Hippocampal formation (tissue), 2 donors: ENCODE results near the gene JADE2.

ENCODE experiments used
- DNase-seq, 2 donors: peaks; one replicate each; lab custom pipeline; 2025; lab: John Stamatoyannopoulos, UW

JADE2 gene

DNA sequence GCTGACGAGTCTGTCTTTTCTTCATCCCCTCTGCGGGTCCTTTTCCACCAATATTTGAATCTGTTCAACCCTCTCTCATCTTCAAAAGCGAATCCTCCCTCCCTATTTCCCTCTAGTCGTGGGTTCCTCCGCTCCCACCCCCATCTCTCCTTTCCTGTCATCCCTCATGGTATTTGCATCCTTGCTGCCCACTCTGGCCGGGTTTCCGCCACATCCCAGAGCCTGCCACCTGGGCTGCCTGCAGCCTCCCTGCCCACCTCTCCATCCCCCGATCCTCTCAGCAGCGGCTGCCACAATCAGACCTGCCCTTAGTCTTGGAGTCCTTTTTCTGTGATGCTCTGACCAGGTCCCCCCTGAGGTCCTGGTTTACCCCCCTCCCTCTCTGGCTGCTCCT, 44.9 kb downstream of the JADE2 start:
- no peak for DNase-seq

DNA sequence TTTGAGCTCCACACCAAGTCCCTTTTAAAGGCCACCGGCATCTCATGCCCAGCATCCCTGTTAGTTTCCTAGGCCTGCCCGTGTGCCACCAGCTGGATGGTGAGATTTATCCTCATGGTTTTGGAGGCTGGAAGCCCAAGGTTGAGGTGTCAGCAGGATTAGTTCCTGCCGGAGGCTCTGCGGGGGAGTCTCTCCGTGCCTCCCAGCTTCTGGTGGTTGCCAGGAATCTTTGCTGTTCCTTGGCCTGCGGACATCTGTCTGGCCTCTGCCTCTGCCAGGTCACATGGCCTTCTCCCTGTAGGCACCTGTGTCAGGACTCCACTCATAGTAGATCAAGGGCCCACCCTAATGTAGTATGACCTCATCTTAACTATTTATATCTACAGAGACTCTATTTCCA, 45.4 kb downstream of the JADE2 start:
- no peak for DNase-seq

DNA sequence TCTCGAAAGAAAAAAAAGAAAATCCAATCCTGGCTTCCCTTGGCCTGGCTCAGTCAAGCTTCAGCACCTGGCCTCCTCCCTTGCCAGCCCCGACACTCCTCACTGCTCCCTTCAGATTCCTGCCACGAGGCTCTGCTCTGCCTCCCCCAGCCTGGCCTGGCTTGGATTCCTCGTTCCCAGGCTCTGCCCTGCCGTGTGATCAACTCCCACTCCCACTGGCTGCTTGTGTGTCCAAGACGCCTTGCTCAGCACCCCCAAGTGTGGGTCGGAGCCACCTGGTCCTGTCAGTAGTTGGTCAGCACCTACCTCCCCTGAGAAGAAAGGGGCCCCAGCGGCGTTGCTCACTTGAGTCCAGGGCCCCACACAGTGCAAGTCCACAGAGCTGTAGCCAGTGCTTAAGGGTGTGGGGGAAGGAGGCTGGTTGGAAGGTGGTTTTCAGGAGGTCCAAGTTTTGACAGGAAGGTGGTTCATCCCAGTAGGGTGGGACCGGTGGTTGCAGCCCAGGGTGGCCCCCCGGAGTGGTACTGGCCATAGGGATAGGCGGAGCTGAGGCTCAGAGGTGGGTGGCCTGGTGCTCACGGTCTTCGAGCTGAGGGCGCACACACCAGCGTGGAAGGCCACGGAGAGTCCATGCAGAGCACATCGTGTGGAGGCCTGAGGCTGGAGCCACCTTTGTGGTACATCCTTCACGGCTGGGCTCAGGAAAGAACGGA, 46.4 kb downstream of the JADE2 start:
- DNase-seq = no peak

DNA sequence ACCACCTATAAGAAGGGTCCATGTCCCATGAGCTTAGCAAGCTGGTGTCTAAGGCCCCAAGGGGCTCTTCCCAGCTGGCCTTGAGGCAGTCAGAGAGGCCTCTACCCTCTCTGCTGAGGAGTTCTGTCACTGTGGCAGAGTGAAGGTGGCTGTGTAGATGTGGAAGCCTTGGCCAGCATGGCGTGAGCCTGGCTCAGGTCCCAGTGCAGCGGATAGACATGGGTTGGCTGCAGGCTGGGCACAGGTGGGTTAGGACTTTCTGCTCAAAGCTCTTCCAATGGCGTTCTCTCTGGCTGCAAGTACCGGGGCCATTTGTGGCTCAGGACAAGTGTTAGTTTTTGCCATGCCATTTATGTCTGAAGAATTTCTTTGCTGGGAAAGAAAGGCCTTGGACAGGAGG, 47.3 kb downstream of the JADE2 start:
- DNase-seq = no peak

DNA sequence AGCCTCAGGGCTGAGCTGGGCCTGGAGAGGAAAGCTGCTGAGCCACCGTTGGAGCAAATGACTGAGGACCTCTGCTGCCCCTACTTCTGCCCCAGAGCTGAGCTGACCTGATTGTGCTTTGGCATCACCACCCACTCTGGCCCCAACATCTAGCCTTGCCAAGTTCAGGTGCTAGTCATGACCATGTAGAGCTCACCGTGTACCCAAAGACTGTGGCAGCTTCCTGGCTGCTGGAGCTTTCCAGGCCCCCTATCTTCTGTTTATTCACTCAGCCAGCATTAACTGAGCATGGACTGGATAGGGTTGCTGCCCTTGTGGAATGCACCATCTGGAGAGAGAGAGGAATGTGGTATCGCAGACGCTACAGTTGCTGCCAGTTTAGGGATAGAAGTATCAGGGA, 49.1 kb downstream of the JADE2 start:
- DNase-seq = no peak

DNA sequence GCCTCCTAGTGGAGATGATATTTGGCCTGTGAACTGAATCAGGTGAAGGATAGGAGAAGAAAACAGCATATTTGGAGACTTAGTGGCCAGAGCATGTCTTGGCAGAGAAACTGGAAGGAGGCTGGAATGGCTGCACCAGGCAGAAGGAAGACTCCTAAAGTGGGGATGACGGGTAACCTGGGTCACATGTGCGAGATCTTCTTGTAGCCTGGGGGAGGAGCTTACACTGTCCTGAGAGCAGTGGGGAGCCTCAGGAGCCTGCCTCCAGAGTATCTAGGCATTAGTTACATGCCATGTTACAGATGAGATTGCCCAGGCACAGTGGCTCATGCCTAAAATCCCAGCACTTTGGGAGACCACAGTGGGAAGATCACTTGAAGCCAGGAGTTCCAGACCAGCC, 49.8 kb downstream of the JADE2 start:
- DNase-seq = no peak

DNA sequence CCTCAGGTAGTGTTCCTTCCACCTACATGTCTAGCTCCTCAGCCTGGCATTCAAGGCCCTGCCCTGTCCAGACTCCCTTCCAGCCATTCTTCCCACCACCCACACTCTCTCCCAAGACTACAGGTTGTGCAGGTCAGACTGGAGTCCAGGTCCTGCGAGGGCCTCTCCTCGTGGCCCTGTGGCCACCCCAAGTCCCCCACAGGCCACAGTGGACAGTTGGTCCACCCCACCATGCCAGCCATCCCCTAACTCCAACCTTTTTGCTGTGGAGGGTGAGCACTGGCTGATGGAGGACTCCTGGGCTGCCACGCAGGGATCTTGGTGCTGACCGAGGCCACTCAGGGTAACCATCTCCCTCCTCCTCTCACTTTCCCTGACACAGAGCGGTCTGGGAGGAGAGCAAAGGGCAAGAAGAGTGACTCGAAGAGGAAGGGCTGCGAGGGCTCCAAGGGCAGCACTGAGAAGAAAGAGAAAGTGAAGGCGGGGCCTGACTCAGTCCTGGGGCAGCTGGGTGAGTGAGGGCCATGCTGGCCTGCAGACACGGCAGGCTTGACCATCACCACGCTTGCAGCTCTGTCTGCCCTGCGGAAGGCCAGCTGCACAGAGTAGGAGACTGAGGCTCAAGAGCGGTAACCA, 51.0 kb downstream of the JADE2 start:
- DNase-seq = no peak

DNA sequence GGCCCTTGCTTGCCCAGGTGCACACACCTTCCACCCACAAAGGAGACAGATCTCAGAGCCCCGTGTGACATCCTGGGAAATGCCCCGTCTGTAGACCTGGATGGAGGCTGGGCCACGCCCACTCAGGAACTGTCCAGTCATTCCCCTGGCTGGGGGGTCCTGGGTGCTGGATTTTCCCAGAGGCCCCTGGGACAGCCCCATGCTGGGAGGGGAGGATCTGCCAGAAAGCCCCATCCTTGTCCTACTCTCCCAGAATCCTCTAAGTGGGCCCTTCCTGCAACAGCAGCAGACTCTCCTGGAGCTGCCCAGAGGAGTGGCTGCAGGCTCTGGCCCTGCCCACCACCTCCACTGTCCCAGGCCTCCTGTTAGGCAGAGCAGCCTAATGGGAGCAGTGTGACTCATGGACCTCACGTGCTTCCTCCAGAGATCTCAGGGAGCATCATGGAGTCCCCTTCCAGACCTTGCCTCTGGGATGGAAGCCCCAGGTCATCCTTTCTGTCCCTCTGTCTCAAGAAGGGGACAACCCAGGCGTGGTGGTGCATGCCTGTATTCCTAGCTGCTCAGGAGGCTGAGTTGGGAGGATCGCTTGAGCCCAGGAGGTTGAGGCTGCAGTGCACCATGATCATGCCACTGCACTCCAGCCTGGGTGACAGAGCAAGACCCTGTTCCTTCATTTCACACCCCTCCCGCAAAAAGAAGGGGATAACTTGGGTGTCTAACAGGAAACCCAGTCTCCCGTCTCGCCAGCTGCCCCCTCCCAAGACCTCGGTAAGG, 51.7 kb downstream of the JADE2 start:
- no peak for DNase-seq

DNA sequence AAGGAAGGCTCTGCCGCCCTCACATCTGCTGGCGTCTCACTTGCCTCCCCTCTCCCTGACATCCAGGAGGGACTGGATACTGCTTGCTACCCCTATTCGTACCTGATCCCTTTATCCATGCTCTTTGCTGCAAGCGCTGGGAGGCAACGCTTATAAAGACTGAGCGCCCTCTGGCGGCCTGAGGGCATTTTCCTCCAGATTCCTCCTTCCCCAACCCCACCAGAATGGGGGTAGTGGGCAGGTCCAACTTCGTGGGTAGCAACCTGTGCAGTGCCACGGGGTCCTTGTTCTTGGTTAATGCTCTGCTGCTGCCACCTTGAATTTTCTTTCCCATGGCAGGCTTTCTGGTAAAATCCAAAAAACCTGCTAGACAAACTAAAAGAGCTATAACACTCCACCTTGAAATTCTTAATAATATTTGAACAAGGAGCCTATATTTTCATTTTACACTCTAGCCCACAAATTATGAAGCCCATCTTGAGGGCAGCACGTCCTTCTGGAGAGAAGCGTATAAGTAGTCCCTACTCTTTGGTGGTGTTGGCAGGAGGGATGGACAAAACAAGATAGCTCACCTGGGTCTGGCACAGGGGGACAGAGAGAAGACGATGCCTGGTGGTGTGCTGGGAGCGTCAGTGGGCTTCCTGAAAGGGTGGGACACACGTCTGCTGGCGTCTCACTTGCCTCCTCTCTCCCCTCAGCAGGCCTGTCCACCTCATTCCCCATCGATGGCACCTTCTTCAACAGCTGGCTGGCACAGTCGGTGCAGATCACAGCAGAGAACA, 52.5 kb downstream of the JADE2 start:
- DNase-seq = peak; percentile 58

DNA sequence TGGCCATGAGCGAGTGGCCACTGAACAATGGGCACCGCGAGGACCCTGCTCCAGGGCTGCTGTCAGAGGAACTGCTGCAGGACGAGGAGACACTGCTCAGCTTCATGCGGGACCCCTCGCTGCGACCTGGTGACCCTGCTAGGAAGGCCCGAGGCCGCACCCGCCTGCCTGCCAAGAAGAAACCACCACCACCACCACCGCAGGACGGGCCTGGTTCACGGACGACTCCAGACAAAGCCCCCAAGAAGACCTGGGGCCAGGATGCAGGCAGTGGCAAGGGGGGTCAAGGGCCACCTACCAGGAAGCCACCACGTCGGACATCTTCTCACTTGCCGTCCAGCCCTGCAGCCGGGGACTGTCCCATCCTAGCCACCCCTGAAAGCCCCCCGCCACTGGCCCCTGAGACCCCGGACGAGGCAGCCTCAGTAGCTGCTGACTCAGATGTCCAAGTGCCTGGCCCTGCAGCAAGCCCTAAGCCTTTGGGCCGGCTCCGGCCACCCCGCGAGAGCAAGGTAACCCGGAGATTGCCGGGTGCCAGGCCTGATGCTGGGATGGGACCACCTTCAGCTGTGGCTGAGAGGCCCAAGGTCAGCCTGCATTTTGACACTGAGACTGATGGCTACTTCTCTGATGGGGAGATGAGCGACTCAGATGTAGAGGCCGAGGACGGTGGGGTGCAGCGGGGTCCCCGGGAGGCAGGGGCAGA, 53.3 kb downstream of the JADE2 start:
- DNase-seq = no peak

DNA sequence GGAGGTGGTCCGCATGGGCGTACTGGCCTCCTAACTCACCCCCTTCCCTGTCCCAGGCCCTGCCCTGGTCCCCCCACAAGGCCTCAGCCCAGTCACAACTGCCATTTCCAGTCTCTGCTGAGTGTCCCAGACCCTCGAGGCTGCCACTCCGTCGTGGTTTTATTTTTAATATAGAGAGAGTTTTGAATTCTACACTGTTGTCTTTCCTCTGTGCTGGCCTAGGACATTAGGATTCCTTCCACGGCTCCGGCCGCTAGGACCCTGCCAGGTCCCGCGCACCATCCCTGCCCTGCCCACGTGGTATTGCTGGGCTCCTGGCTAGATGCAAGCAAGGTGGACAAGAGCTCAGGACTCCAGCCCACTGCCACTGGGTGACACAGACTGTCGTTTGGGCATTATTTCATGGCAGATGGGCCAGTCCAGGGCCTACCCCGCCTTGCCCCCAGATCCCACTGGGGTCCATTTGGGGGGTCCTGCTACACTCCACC, 53.9 kb downstream of the JADE2 start:
- no peak for DNase-seq

DNA sequence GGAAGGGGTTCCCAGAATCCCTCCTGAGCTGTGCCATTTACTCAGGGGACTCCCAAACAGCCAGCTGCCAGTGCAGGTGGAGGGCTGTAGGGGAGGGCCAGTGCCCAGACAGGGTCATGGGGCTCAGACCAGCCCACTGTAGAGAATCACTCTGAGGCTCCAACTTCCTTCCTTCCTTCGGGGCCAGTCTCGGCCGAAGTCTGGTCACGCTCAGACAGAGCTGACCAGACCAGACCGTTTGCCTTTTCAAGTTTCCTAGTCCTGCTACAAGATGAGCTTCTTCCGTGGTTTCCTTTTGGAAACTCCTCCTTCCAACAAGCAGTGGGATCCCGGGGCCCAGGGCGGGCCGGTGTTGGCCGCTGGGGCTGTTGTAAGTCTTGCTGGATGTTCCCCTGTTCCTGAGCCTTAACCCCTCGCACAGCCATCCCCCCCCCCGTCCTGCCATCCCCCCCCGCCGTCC, 54.6 kb downstream of the JADE2 start:
- DNase-seq = peak in 1 of 2 donors; percentile 38

DNA sequence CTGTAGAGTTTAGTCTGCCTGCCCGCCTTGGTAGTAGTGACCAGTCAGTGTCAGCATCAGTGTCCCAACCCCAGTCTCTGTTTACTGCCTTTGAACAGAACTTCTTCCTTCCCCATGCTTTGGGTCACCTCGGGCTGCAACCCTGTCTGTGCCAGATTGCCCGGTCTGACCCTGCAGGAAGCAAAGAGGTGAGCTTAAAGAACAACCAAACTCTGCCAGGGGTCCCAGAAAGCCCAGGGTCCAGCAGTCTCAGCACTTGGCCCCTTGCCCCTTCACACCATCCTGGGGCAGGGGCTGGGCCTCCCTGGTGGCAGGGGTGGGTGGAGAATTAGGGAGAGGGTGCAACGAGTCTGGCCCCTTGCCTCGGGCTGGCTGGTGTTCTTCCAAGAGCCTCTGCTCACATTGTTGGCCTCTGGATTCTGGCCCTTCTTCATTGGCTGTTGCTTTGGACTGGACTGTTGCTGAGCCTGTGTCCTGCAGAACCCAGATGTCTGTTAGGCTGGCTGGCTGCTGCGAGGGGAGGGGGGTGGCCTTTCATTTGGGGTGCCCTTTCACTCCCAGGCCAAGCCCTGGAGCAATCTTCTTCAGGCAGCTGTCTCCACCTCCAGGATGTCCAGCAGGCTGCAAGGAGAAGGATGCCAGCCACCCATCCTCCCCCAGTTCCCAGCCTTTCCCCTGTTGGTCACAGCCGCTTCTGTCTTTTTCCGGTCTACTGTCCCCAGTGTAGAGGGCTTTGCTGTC, 55.9 kb downstream of the JADE2 start:
- no peak for DNase-seq

DNA sequence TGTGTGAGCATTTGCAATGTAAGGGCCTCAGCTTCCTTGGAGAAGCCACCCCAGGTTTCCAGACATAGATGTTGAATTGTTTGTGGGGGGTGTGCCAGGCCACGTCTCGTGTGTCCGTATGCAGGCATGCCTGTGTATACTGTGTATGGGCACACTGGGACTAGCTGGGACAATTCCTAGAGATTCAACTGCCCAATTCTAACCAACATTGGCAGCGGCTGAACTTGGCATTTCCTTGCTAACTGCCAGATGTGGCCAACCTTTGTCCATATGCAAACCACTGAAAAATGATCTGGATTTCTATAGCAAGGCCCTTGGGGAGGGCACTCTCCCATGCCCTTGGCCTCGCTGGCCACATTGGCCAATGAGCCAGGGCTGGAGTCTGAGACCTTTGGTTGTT, 56.8 kb downstream of the JADE2 start:
- no peak for DNase-seq

DNA sequence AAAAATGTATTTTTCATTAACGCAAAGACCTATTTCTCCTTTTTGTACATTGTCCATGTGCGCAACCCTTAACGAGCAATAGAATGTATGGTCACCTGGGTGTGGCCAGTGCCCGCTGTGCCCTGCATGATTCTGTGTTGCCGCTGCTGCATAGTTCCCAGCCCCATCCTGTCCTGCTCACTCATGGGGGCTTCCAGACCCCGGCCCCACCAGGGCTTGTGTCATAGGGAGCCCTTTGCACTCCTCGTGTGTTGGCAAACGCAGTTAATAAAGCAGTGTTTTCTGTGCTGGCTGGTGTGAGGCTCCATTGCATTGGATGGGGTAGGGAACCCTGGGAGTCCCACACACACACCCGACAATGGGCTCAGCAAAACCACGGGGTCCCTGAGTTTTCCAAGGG, 57.5 kb downstream of the JADE2 start:
- no peak for DNase-seq

DNA sequence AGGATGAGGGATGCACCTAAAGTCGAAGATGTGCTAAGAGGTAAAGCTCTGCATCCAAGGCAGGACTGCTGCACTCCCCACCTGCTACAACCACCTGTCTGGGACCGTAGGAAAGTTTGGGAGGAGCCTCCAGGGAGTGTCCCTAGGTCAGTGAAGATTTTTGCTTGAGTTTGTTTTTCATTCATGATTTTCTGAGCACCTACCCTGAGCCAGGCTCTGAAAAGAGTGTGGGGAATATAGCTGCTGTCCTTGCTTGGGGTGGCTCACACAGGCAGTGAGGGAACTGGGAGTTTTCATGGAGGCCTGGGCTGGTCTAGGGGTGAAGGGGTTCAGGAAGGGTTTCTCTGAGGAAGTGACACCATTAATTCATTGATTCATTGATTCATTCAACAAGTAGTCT, 58.3 kb downstream of the JADE2 start:
- DNase-seq = no peak

DNA sequence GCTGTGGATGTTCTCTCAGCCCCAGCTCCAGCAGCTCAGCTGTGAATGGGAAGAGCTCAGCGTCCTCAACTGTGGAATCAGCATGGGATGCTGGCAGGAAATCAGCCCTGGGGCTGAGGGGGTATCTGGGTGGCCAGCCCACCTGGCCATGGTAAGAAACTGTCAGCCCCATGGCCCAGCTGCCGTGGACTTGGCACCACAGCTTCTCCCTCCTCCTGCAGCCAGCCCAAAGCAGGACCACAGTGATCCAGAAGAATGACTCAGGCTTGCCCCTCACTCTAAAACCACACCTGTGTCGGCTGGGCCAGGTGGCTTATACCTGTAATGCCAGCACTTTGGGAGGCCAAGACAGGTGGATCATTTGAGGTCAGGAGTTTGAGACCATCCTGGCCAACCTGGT, 59.2 kb downstream of the JADE2 start:
- no peak for DNase-seq

DNA sequence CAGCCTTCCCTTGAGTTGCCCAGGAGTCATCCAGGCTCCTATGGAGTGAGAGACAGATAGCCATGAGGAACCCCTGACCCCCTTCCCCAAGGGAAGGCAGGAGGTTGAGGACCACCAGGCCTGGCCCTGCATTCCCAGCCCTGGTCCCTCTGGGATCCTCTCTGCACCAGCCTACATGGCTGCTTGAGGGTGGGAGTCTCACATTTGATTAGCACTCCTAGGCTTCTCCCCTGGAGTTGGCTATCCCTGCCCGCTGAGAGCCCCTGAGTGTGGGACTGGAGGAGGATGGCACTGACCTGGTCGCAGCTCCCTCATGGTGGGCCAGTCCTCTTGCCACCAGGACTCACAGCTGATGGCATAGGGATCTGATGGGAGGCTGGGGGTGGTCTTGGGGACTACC, 60.5 kb downstream of the JADE2 start:
- no peak for DNase-seq

DNA sequence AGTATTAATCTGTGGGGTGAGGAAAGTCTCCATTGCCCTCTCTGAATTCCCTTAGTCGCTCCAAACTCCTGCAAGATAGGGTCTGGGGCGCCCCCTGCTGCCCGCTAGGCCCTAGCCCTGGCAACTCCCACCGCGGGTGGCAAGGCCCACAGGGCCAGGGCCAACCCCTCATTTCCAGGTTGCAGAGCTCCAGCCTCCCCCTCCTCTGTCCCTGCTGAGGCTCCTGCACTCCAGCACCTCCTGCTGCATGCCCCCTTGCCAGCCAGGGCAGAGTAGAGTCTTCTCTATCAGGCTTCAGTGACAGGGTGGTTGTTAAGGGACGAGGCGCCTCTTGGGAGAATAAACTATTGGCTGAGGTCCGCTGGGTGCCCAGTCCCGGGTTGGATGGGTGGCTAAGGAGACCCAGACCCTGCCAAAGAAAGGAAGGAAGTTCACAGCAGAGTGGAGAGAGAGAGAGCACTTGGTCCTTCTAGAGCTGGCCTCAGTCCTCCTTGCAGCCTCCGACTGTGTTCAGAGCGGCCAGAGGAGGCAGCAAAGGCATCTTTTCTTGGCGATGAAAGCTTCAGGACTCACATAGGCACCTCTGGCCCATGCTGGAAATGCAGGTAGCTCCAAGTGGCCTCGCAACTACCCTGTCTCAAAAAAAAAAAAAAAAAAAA, 61.5 kb downstream of the JADE2 start:
- peak; percentile 47 to 62 for DNase-seq

DNA sequence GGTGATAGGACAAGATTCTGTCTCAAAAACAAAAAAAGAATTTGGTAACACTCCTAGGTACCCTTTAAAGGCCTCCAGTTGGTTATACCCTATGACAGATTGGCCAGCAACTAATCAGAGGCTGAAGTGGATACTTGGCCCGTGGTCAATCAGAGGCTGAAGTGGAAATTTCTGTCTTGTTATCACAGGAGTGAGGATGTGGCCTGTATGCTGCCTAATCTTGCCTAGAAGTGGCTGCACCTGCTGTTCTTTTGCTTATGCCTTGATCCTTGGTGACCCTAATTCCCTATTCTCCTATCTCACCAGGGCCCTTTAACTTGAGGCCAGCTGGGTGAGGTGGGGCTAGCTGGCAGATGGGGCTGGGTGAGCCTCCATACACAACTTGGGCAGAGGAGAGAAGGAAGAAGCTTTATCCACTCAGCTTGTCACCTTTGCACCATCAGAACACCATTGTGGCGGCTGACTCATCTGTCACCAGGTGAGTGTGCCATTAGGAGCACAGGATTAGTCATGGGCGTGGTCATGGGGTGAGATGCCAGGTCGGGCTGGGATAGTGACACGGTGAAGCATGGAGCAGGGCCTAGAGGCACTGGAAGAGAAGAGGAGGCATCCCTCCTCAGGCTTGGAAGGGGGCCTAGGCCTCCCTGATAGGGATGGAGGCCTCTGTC, 65.7 kb downstream of the JADE2 start:
- no peak for DNase-seq
